Measurements from ENCODE around the gene PPP1R9B. TPM values are rescaled to one million over a fixed set of nuclear protein-coding genes. Genes with fewer than 3 reads are reported as not detected.

PPP1R9B gene
- total RNA-seq, 1 experiment from 2014 or later: 112 TPM

DNA sequence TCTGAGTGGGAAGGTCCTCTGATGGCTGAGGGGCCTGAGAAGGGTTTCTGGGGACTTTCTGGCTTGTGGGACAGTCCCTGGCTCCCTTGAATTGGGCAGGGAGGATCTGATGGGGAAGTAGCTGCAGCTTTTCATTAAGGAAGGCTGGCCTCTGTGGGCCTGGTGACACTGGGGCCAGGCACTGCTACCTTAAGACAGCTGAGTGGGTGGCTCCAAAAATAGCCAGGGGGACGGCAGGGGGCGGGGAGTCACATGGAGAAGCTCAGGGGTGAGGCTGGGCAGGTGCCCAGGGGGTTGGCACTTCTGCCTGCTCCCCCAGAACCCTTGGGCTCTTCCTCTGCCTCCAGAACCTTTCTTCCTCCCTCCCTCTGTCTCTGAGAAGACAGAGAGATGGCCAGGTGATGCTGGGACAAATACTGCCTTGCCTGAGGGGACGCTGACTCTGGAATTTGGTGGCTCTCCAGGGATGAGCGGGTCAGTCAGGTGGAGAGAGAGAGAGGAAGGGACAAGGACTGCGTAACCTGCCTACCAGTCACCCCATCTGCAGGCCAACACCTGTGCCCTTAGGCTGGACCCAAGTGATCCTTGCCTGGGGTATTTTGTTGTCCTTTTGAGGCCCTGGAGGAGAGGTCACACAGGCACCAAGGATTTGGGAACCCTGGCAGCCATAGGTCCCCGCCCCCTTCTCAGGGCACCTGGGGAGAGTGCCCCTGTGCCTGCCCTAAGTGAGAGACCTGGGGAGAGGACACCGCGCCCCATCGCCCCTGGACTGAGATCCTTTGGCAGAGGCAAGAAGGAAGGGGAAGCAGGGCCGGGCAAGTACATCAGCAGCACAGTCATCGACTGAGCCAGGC lies 13.6 kb upstream of the PPP1R9B start:
- CTCF ChIA-PET: interaction anchor here (0.7 to 1.5 kb wide), 7 partner anchors 10 to 70 kb away, joined by 3 to 7 read pairs (median 5); no protein-coding TSS in a partner anchor
- 0 out of 2 replicates have a peak overlapping the region, but pooled peaks have one; percentile 12 for H3K9ac ChIP-seq (ENCODE audit: low read length)

More for the DNA sequence above, 13.6 kb upstream of the PPP1R9B start:
- POLR2A ChIA-PET: interaction anchor here (1.1 to 1.2 kb wide), 2 partner anchors 12 to 14 kb away, joined by 3 to 7 read pairs; no protein-coding TSS in a partner anchor
- Histone ChIP-seq H3K4me2 (ENCODE audit: low read length) (peak overlapping the region; percentile 59), H3K27me3 (ENCODE audit: insufficient read depth, low read length) (no peaks in the 10 kb centered on the region), H4K20me1 (ENCODE audit: insufficient read depth) (no peaks in the 10 kb centered on the region), H3K36me3 (ENCODE audit: control insufficient read depth in 1 of 2, insufficient read depth in 2 of 2, low read length in 2 of 2) (no peaks in the 10 kb centered on the region), H3K79me2 (ENCODE audit: insufficient read depth, low read length) (no peaks in the 10 kb centered on the region), H3K4me3 (replicated peaks in 1 of 2; ENCODE audit: low read depth in 1 of 2, low read length in 2 of 2) (no peak overlapping the region), H3K9me3 (ENCODE audit: control insufficient read depth in 1 of 2, insufficient read depth in 1 of 2, low read depth in 1 of 2, low read length in 2 of 2) (no peaks in the 10 kb centered on the region), H3K9me2 (ENCODE audit: insufficient read depth) (no peaks in the 10 kb centered on the region), H3K4me1 (ENCODE audit: control insufficient read depth in 1 of 2, insufficient read depth in 2 of 2, low read length in 2 of 2) (peaks cover 20 to 44% of the 10 kb centered on the region in 2 experiments), H2AFZ (ENCODE audit: low read depth, low read length, poor library complexity, severe bottlenecking) (no peak overlapping the region), H3K27ac (ENCODE audit: low read depth, low read length) (peak overlapping the region; percentile 1; the same call in 1 of the 2 replicates)
- RAD21 ChIA-PET (ENCODE audit: low non-redundant PET in 1 of 2, low total read pairs in 2 of 2, uncharacterized antibody in 2 of 2, unreplicated experiment in 2 of 2): no interaction called here
- no peak for TF ChIP-seq SIN3A (IDR thresholded peaks at IDR 0.05; ENCODE audit: low read depth)
- TF ChIP-seq ELF1 (IDR thresholded peaks at IDR 0.05; ENCODE audit: borderline replicate concordance, low read depth): no peak
- TF ChIP-seq, protein P1, sequence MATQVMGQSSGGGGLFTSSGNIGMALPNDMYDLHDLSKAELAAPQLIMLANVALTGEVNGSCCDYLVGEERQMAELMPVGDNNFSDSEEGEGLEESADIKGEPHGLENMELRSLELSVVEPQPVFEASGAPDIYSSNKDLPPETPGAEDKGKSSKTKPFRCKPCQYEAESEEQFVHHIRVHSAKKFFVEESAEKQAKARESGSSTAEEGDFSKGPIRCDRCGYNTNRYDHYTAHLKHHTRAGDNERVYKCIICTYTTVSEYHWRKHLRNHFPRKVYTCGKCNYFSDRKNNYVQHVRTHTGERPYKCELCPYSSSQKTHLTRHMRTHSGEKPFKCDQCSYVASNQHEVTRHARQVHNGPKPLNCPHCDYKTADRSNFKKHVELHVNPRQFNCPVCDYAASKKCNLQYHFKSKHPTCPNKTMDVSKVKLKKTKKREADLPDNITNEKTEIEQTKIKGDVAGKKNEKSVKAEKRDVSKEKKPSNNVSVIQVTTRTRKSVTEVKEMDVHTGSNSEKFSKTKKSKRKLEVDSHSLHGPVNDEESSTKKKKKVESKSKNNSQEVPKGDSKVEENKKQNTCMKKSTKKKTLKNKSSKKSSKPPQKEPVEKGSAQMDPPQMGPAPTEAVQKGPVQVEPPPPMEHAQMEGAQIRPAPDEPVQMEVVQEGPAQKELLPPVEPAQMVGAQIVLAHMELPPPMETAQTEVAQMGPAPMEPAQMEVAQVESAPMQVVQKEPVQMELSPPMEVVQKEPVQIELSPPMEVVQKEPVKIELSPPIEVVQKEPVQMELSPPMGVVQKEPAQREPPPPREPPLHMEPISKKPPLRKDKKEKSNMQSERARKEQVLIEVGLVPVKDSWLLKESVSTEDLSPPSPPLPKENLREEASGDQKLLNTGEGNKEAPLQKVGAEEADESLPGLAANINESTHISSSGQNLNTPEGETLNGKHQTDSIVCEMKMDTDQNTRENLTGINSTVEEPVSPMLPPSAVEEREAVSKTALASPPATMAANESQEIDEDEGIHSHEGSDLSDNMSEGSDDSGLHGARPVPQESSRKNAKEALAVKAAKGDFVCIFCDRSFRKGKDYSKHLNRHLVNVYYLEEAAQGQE (IDR thresholded peaks at IDR 0.05; ENCODE audit: low read depth): no peak
- TF ChIP-seq ZFX (IDR thresholded peaks at IDR 0.05): no peak
- TF ChIP-seq, protein P2, sequence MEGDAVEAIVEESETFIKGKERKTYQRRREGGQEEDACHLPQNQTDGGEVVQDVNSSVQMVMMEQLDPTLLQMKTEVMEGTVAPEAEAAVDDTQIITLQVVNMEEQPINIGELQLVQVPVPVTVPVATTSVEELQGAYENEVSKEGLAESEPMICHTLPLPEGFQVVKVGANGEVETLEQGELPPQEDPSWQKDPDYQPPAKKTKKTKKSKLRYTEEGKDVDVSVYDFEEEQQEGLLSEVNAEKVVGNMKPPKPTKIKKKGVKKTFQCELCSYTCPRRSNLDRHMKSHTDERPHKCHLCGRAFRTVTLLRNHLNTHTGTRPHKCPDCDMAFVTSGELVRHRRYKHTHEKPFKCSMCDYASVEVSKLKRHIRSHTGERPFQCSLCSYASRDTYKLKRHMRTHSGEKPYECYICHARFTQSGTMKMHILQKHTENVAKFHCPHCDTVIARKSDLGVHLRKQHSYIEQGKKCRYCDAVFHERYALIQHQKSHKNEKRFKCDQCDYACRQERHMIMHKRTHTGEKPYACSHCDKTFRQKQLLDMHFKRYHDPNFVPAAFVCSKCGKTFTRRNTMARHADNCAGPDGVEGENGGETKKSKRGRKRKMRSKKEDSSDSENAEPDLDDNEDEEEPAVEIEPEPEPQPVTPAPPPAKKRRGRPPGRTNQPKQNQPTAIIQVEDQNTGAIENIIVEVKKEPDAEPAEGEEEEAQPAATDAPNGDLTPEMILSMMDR (IDR thresholded peaks at IDR 0.05 in 2 of 3, conservative IDR thresholded peaks at IDR 0.05 in 1 of 3; ENCODE audit: borderline replicate concordance in 1 of 3, insufficient read depth in 1 of 3, low read depth in 2 of 3, low read length in 2 of 3): no peak
- TF ChIP-seq, protein P3, sequence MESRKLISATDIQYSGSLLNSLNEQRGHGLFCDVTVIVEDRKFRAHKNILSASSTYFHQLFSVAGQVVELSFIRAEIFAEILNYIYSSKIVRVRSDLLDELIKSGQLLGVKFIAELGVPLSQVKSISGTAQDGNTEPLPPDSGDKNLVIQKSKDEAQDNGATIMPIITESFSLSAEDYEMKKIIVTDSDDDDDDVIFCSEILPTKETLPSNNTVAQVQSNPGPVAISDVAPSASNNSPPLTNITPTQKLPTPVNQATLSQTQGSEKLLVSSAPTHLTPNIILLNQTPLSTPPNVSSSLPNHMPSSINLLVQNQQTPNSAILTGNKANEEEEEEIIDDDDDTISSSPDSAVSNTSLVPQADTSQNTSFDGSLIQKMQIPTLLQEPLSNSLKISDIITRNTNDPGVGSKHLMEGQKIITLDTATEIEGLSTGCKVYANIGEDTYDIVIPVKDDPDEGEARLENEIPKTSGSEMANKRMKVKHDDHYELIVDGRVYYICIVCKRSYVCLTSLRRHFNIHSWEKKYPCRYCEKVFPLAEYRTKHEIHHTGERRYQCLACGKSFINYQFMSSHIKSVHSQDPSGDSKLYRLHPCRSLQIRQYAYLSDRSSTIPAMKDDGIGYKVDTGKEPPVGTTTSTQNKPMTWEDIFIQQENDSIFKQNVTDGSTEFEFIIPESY (IDR thresholded peaks at IDR 0.05; ENCODE audit: extremely low read depth, insufficient replicate concordance, low read length): no peak
- no peak for TF ChIP-seq EZH2phosphoT487 (IDR thresholded peaks at IDR 0.05; ENCODE audit: borderline replicate concordance)
- TF ChIP-seq CEBPB (IDR thresholded peaks at IDR 0.05; ENCODE audit: low read depth): no peak
- no peak; the same call in 1 of the 2 replicates for TF ChIP-seq EGR1 (IDR thresholded peaks at IDR 0.05; ENCODE audit: low read depth)
- no peak for TF ChIP-seq ZNF274 (IDR thresholded peaks at IDR 0.05; ENCODE audit: low read depth, low read length)
- TF ChIP-seq JUND (IDR thresholded peaks at IDR 0.05): no peak
- TF ChIP-seq FOSL1 (IDR thresholded peaks at IDR 0.05; ENCODE audit: low read depth): no peak
- TF ChIP-seq, protein P4, sequence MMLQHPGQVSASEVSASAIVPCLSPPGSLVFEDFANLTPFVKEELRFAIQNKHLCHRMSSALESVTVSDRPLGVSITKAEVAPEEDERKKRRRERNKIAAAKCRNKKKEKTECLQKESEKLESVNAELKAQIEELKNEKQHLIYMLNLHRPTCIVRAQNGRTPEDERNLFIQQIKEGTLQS (IDR thresholded peaks at IDR 0.05): no peak
- TF ChIP-seq, protein P5, sequence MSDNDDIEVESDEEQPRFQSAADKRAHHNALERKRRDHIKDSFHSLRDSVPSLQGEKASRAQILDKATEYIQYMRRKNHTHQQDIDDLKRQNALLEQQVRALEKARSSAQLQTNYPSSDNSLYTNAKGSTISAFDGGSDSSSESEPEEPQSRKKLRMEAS (IDR thresholded peaks at IDR 0.05): no peak
- TF ChIP-seq TCF7L2 (IDR thresholded peaks at IDR 0.05; ENCODE audit: borderline replicate concordance, extremely low read depth, insufficient read depth, insufficient read length): no peak
- intact Hi-C loops (cut with micrococcal nuclease): no loop called here
- DNase-seq (ENCODE audit: low read depth, low spot score): no peak
- no TSS peak for BruUV-seq (replicated peaks)
- no peak for ATAC-seq

Measured in HCT116 (cell line).